GM12864 (cell line): Measurements from ENCODE around the gene RERGL.

ENCODE experiments used
- DNase-seq: peaks from one replicate; pipeline ENCODE4 v3.0.0-alpha.2; 2011; ENCODE audit warnings: low read depth
- H3K4me3 ChIP-seq: 2 replicates; pipeline ENCODE4 v1.5.1; 2011; ENCODE audit warnings: mild to moderate bottlenecking, low read depth, low read length, control low read depth
- TF ChIP-seq, protein P1 (sequence below): IDR thresholded peaks from 2 replicates; pipeline ENCODE4 v1.5.1; 2011; ENCODE audit warnings: low read depth, mild to moderate bottlenecking, moderate library complexity, low read length, control low read depth, inconsistent platforms; ENCODE audit errors: missing control alignments

RERGL gene, protein sequence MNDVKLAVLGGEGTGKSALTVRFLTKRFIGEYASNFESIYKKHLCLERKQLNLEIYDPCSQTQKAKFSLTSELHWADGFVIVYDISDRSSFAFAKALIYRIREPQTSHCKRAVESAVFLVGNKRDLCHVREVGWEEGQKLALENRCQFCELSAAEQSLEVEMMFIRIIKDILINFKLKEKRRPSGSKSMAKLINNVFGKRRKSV

DNA sequence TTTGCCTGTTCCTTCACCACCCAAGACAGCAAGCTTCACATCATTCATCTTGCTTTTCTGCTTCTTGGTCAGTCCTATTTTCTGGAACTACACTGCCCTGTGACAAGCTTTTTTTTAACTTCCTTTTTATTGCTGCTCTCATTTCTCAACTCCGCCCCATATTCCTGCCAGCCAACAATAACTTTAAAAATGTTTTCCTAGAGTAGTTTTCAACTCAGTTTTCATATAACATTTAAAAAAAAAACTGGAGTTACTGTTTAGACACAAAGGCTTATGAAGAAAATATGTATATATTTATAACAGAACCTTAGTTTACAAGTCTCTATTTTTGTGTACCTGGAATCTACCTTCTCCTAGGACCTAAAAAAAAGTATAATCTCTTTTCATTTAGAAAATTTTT is at the start of gene RERGL:
Gene RERGL (minus strand): TSS at position 101 of the 400 bp plus-strand sequence. CDS start 53 bp downstream, at position 48.
- no peak for DNase-seq
- TF ChIP-seq, protein P1, sequence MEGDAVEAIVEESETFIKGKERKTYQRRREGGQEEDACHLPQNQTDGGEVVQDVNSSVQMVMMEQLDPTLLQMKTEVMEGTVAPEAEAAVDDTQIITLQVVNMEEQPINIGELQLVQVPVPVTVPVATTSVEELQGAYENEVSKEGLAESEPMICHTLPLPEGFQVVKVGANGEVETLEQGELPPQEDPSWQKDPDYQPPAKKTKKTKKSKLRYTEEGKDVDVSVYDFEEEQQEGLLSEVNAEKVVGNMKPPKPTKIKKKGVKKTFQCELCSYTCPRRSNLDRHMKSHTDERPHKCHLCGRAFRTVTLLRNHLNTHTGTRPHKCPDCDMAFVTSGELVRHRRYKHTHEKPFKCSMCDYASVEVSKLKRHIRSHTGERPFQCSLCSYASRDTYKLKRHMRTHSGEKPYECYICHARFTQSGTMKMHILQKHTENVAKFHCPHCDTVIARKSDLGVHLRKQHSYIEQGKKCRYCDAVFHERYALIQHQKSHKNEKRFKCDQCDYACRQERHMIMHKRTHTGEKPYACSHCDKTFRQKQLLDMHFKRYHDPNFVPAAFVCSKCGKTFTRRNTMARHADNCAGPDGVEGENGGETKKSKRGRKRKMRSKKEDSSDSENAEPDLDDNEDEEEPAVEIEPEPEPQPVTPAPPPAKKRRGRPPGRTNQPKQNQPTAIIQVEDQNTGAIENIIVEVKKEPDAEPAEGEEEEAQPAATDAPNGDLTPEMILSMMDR: no peak
- no peak within 1 kb of the TSS for H3K4me3 ChIP-seq

DNA sequence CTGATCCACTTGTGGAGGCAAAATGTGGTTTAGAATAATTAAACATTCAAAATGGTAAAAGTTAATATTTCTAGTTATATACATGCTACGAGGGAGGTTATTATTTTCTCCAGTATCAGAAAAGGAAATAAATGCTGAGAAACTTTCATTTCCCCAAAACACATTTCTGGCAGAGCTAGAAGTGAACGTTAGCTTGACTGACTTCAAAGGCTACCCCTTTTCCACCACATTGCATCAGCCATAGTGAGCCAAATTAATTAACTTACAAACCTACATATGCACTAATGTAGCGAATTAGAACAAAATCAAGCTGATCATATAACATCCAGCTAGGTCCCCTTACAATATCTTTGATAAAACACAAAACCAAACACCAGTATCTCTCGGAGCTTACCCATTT is 49.3 kb upstream of the RERGL start:
- DNase-seq: no peak
- TF ChIP-seq, protein P1: no peak
- H3K4me3 ChIP-seq: no peak overlapping the region

DNA sequence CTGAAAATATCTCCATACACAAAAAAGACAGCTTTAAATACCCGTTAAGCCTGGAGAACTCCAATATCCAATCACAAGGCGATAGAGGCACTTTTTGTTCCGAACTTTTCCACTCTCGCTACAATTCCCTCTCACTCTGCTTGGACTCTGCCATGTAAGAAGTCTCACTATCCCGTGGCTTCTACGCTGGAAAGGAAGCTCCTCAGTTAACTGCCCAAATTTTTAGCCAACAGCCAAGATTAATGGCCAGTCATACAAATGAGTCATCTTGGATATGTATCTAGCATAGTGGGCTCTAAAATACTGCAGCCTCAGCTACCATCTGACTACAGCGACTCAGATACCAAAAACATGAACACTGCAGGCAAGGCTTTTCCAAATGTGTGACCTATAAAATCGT is 45.5 kb upstream of the RERGL start:
- no peak for DNase-seq
- H3K4me3 ChIP-seq: no peak overlapping the region
- TF ChIP-seq, protein P1: no peak

DNA sequence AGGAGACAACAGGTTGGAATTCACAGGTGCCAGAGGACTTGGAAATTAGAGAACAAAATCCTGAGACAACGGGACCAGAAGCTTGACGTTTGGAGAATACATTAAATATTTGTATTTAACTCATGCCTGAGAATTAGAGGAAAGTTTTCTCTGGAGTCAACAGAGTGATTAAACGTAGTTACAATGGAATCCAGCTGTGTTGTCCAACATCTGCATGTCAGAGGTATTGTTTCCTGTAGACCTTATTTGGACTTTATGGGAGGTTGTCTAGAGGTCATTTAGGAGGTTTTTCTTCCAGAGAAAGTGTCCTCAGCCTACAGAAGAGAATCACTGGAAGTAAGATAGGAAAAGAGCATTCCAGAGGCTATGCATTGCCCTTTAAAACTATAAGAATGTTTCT is 45.1 kb upstream of the RERGL start:
- TF ChIP-seq, protein P1: no peak
- no peak for DNase-seq
- no peak overlapping the region for H3K4me3 ChIP-seq

DNA sequence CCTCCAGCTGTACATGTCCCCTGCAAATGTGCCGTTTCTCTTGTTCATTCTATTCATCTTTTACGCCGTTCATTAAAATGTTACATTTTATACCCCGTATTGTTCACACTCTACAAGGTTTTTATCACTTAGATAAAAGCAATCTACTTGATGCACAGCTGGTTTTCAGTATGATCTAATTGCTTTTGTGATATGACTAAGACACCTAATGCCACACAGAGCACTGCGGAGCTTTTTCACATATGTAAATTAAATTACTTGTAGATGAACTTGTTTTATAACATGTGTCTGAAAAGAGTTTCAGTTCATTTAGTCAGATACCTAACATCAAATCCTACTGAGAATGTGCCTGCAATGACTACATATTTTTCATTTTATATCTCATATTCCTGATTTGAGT is 40.9 kb upstream of the RERGL start:
- TF ChIP-seq, protein P1: no peak
- DNase-seq: no peak
- no peak overlapping the region for H3K4me3 ChIP-seq

DNA sequence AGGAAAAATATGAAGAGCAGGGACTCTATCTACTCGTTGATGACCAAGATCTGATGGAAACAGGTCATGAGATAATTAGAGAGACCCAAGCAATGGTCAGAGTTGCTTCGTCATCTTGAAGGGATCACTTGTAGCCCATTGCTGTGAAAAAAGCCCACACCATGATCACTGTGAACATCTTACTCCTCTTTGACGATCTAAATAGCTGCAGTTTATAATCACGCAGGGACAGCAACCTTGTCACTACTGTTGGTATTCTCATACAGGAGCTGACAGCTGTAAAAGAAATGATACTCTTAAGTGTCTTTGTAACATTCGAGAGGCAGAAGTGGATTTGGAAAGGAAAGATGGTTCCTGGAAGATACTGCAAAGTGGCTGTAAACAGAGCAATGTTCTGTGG is 33.7 kb upstream of the RERGL start:
- DNase-seq: no peak
- TF ChIP-seq, protein P1: no peak
- no peak overlapping the region for H3K4me3 ChIP-seq

DNA sequence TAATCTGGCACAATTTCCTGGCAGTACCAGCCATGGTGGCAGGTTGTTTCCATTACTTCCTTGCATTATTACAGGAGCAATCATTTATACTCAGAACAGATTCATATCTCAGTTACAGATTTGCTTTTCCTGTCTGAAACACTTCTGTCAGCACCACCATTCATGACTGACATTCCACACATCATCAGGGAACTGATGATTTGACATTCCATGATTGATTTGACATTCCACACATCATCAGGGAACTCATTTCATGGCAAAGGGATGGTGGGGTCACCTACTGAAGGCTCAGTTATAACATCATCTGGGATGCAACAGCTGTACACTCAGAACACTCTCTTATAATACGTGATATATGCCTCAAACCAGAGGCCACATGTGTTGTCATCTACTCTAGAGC is 30.9 kb upstream of the RERGL start:
- H3K4me3 ChIP-seq: no peak overlapping the region
- TF ChIP-seq, protein P1: no peak

More for the DNA sequence above, 30.9 kb upstream of the RERGL start:
- DNase-seq: no peak
